OCI-LY1 (cell line): ENCODE results near the gene GMCL2.

Experiments
- H2AFZ ChIP-seq: fragments of 200-600 bp; sonication (generic), shearing (Covaris generic); 2 replicates; pipeline ENCODE4 v1.6.0; 2014; ENCODE audit warnings: antibody characterized with exemption, mild to moderate bottlenecking, low read length
- H3F3A ChIP-seq: fragments of 200-600 bp; sonication (generic), shearing (Covaris generic); 2 replicates; pipeline ENCODE4 v1.6.0; 2014; ENCODE audit warnings: mild to moderate bottlenecking, antibody characterized with exemption, low read length, moderate library complexity; ENCODE audit not compliant: insufficient read depth
- H3K27ac ChIP-seq: fragments of 200-600 bp; sonication (generic); 2 replicates; pipeline ENCODE4 v1.5.1; 2014; ENCODE audit warnings: low read length, mixed run types, mild to moderate bottlenecking, low read depth; ENCODE audit not compliant: poor library complexity, severe bottlenecking
- H3K27me3 ChIP-seq: fragments of 200-600 bp; sonication (generic); 2 replicates; pipeline ENCODE4 v1.6.0; 2014; ENCODE audit warnings: antibody characterized with exemption, mild to moderate bottlenecking, low read length, moderate library complexity; ENCODE audit not compliant: insufficient read depth
- H3K36me3 ChIP-seq: fragments of 200-600 bp; sonication (generic); 2 replicates; pipeline ENCODE4 v1.6.1; 2014; ENCODE audit warnings: mild to moderate bottlenecking, antibody characterized with exemption, low read length, moderate library complexity, mixed read lengths; ENCODE audit not compliant: insufficient read depth
- H3K4me1 ChIP-seq: fragments of 200-600 bp; sonication (generic); 2 replicates; pipeline ENCODE4 v1.5.1; 2014; ENCODE audit warnings: mild to moderate bottlenecking, low read length, moderate library complexity; ENCODE audit not compliant: insufficient read depth, severe bottlenecking
- H3K4me2 ChIP-seq: fragments of 200-600 bp; sonication (generic), shearing (Covaris generic); 2 replicates; pipeline ENCODE4 v1.6.1; 2014; ENCODE audit warnings: low read length
- H3K4me3 ChIP-seq: fragments of 200-600 bp; sonication (generic); 2 replicates; pipeline ENCODE4 v1.5.1; 2014; ENCODE audit warnings: low read length, low read depth, mild to moderate bottlenecking, mixed read lengths; ENCODE audit not compliant: poor library complexity, severe bottlenecking
- H3K79me2 ChIP-seq: fragments of 200-600 bp; shearing (Covaris generic); 2 replicates; pipeline ENCODE4 v1.6.1; 2016; ENCODE audit warnings: mixed run types, low read length, mixed read lengths; ENCODE audit not compliant: insufficient read depth
- H3K9ac ChIP-seq: fragments of 200-600 bp; sonication (generic), shearing (Covaris generic); 2 replicates; pipeline ENCODE4 v1.6.1; 2014; ENCODE audit warnings: mild to moderate bottlenecking, low read length, mixed read lengths
- H3K9me2 ChIP-seq: fragments of 200-600 bp; sonication (generic), shearing (Covaris generic); 2 replicates; pipeline ENCODE4 v1.6.1; 2014; ENCODE audit warnings: low read depth, mild to moderate bottlenecking, low read length, mixed read lengths
- H3K9me3 ChIP-seq: fragments of 200-600 bp; shearing (Covaris generic); 2 replicates; pipeline ENCODE4 v1.6.1; 2014; ENCODE audit warnings: low read length, mixed read lengths
- H4K20me1 ChIP-seq: fragments of 200-600 bp; sonication (generic), shearing (Covaris generic); 2 replicates; pipeline ENCODE4 v1.6.0; 2016; ENCODE audit warnings: mild to moderate bottlenecking, low read length; ENCODE audit not compliant: insufficient read depth
- CTCF ChIP-seq: fragments of 200-600 bp; sonication (generic), shearing (Covaris generic); IDR thresholded peaks from 2 replicates; pipeline ENCODE4 v1.5.1; 2017; ENCODE audit warnings: mild to moderate bottlenecking, antibody characterized with exemption, low read length, moderate library complexity, mixed read lengths
- EZH2 ChIP-seq: fragments of 200-600 bp; sonication (generic), shearing (Covaris generic); IDR thresholded peaks from 2 replicates; pipeline ENCODE4 v1.8.0; 2017; ENCODE audit warnings: borderline replicate concordance, mixed run types, mild to moderate bottlenecking, antibody characterized with exemption, low read length, moderate library complexity, mixed read lengths

GMCL2 gene

GRCh38 chr5:178218827-178219226 lies 31.7 kb upstream of the GMCL2 start:
- Histone ChIP-seq H3K36me3 (peaks cover 64% of the 10 kb centered on the region), H3K27me3 (no peaks in the 10 kb centered on the region), H3K9me3 (no peaks in the 10 kb centered on the region), H3K27ac (no peak overlapping the region), H3K79me2 (no peaks in the 10 kb centered on the region), H2AFZ (no peak overlapping the region), H3F3A (0 out of 2 replicates have a peak, but pooled peaks cover 5% of the 10 kb centered on the region), H3K4me2 (no peak overlapping the region), H3K9me2 (no peaks in the 10 kb centered on the region), H3K4me1 (peaks cover 18% of the 10 kb centered on the region), H3K4me3 (no peak overlapping the region), H3K9ac (no peak overlapping the region), H4K20me1 (no peaks in the 10 kb centered on the region)
- TF ChIP-seq CTCF = no peak

- no peaks in the 10 kb centered on the region for H3K9me2 ChIP-seq
- H3K9me3 ChIP-seq = no peaks in the 10 kb centered on the region
- TF ChIP-seq EZH2 (no peak), CTCF (no peak)
- H3K9ac ChIP-seq = no peak overlapping the region
- no peak overlapping the region for H3K4me3 ChIP-seq
- H3K4me1 ChIP-seq = peaks cover 18% of the 10 kb centered on the region
- no peak overlapping the region for H3K27ac ChIP-seq
- 0 out of 2 replicates have a peak, but pooled peaks cover 9% of the 10 kb centered on the region for H3F3A ChIP-seq
- H2AFZ ChIP-seq = no peak overlapping the region
- no peaks in the 10 kb centered on the region for H4K20me1 ChIP-seq
- H3K36me3 ChIP-seq = peaks cover 69% of the 10 kb centered on the region
- no peaks in the 10 kb centered on the region for H3K79me2 ChIP-seq
- no peak overlapping the region for H3K4me2 ChIP-seq
- H3K27me3 ChIP-seq = no peaks in the 10 kb centered on the region
Observed at GRCh38 chr5:178218237-178218776, 31.1 kb upstream of the GMCL2 start.

- H3F3A ChIP-seq = 0 out of 2 replicates have a peak, but pooled peaks cover 10% of the 10 kb centered on the region
- H4K20me1 ChIP-seq = no peaks in the 10 kb centered on the region
- H3K9ac ChIP-seq = no peak overlapping the region
- H3K27ac ChIP-seq = peak overlapping the region; percentile 48
- H3K27me3 ChIP-seq = no peaks in the 10 kb centered on the region
- no peak overlapping the region for H2AFZ ChIP-seq
- no peak overlapping the region for H3K4me3 ChIP-seq
- no peaks in the 10 kb centered on the region for H3K79me2 ChIP-seq
- no peaks in the 10 kb centered on the region for H3K9me3 ChIP-seq
- H3K4me2 ChIP-seq = no peak overlapping the region
- no peaks in the 10 kb centered on the region for H3K9me2 ChIP-seq
- TF ChIP-seq EZH2 (no peak), CTCF (no peak)
- peaks cover 18% of the 10 kb centered on the region for H3K4me1 ChIP-seq
- peaks cover 74% of the 10 kb centered on the region for H3K36me3 ChIP-seq
Observed at GRCh38 chr5:178216779-178217178, 29.6 kb upstream of the GMCL2 start.
